Suprapubic skin (tissue), 3 donors: ENCODE results near the gene CTU2.
A peak's percentile ranks its signal among the peaks of the same experiment; 100 is the strongest.

Experiments
- EP300 ChIP-seq: sonication (generic); formaldehyde crosslinking; IDR thresholded peaks from one replicate; pipeline ENCODE4 v1.6.1; 2017; ENCODE audit warnings: antibody characterized with exemption
- TF ChIP-seq, protein P1 (sequence below), 2 donors: fragments of 200-600 bp in 1 of 2; fragments of 450-650 bp in 1 of 2; sonication (generic) in 1 of 2; IDR thresholded peaks; one replicate each; pipeline ENCODE4 v1.5.1; 2016 to 2019; ENCODE audit warnings: antibody characterized with exemption in 2 of 2, mild to moderate bottlenecking in 1 of 2, moderate library complexity in 1 of 2

DNA sequence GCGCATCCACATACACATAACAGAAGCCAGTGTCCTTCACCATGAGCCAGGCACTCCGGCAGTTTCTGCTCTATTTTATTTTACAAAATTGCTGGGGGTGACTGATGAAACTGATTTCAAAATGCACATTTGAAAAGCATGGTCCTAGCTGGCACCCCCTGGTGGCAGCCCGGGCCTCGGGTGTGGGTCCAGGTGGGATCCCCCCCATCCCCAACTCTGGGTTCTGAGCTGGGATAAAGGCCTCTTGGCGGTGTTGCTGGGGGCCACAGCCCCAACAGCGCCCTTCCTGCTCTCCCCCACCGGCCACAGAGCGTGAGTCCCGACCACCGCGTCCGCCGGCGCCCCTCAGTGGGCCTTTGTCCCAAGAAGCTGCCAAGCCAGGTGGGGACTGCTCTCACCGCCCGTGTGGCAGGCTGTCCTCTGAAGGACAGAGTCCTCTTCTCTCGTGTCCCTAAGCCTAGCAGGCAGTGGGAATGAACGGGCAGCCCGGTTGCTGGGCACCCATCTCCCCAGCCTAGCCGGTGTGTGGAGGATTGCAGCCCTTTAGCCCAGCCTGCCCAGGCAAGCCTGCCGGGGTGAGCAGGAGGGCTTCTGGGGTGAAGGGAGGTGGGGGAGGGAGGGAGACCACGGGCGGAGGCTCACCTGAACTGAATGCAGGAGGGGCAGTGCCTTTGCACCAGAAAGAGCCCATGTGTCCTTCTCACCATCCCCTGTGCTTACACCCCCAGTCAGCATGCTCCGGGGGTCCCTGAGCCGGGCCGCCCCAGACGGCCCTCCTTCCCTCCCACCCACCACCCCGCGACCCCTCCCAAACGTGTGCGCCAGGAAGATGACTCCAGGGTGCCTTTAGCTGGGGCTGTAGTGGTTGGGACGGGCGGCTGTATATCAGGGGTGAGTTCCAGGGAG lies 20.9 kb upstream of the CTU2 start:
- TF ChIP-seq EP300 = no peak
- TF ChIP-seq, protein P1, sequence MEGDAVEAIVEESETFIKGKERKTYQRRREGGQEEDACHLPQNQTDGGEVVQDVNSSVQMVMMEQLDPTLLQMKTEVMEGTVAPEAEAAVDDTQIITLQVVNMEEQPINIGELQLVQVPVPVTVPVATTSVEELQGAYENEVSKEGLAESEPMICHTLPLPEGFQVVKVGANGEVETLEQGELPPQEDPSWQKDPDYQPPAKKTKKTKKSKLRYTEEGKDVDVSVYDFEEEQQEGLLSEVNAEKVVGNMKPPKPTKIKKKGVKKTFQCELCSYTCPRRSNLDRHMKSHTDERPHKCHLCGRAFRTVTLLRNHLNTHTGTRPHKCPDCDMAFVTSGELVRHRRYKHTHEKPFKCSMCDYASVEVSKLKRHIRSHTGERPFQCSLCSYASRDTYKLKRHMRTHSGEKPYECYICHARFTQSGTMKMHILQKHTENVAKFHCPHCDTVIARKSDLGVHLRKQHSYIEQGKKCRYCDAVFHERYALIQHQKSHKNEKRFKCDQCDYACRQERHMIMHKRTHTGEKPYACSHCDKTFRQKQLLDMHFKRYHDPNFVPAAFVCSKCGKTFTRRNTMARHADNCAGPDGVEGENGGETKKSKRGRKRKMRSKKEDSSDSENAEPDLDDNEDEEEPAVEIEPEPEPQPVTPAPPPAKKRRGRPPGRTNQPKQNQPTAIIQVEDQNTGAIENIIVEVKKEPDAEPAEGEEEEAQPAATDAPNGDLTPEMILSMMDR (IDR thresholded peaks at IDR 0.05) = peak; percentile 6 to 52
